ENCODE data around the gene OSBPL10. TPM values are rescaled to one million over a fixed set of nuclear protein-coding genes. Genes with fewer than 3 reads are reported as not detected.
"Not testable (repeated sequence)": the region's sequence is repeated elsewhere in the genome, so short reads cannot be mapped to it uniquely, and the experiment has no call there.

Gene OSBPL10
- total and polyA plus RNA-seq, 9 donors, result 2.5 to 36.6 (median 10.6) TPM

- 82 to 88% (median 88%) methylated on average over 7 of the region's 7 CpGs for WGBS, 3 donors
- intact Hi-C loops (cut with DNase I), result loop anchor here in 2 of 4 donors (5.0 kb wide), 1 partner anchor 121 kb away; no protein-coding TSS in a partner anchor
- TF ChIP-seq POLR2A (IDR thresholded peaks at IDR 0.05) (no peak), CTCF (IDR thresholded peaks at IDR 0.05) (no peak), EP300 (IDR thresholded peaks at IDR 0.05) (no peak)
Measured at GRCh38 chr3:32021155-32021554, 40.1 kb upstream of the OSBPL10 start.

GRCh38 chr3:32018757-32019564 lies 37.9 kb upstream of the OSBPL10 start:
- H3K27ac ChIP-seq, result no peak overlapping the region
- WGBS, 3 donors, result 35 to 49% (median 41%) methylated on average over 5 of the region's 5 CpGs
- TF ChIP-seq POLR2A (IDR thresholded peaks at IDR 0.05), result no peak
- TF ChIP-seq CTCF (IDR thresholded peaks at IDR 0.05), result peak; percentile 12 to 69 (median 64)
- no peak for TF ChIP-seq EP300 (IDR thresholded peaks at IDR 0.05)
- no peaks in the 10 kb centered on the region for H3K27me3 ChIP-seq
- intact Hi-C loops (cut with DNase I), result no loop called here
- H3K9me3 ChIP-seq, result no peaks in the 10 kb centered on the region
- H3K4me1 ChIP-seq (ENCODE audit: insufficient read depth), result no peaks in the 10 kb centered on the region
- H3K4me3 ChIP-seq, result no peak overlapping the region
- DNase-seq, result no peak
- H3K36me3 ChIP-seq, result no peaks in the 10 kb centered on the region

More at GRCh38 chr3:32021155-32021554, 40.1 kb upstream of the OSBPL10 start:
- DNase-seq, result no peak
- Histone ChIP-seq H3K9me3 (no peaks in the 10 kb centered on the region), H3K4me3 (no peak overlapping the region), H3K4me1 (ENCODE audit: insufficient read depth) (no peaks in the 10 kb centered on the region), H3K27ac (no peak overlapping the region), H3K36me3 (no peaks in the 10 kb centered on the region), H3K27me3 (no peaks in the 10 kb centered on the region)

- Histone ChIP-seq H3K4me1 (ENCODE audit: insufficient read depth) (no peaks in the 10 kb centered on the region), H3K27me3 (no peaks in the 10 kb centered on the region), H3K9me3 (no peaks in the 10 kb centered on the region), H3K27ac (no peak overlapping the region), H3K4me3 (no peak overlapping the region), H3K36me3 (no peaks in the 10 kb centered on the region)
- 62 to 67% (median 67%) methylated on average over 3 of the region's 3 CpGs for whole genome bisulfite sequencing, 3 donors
- no peak for TF ChIP-seq EP300 (IDR thresholded peaks at IDR 0.05)
- TF ChIP-seq CTCF (IDR thresholded peaks at IDR 0.05), result no peak
- no peak for TF ChIP-seq POLR2A (IDR thresholded peaks at IDR 0.05)
- intact Hi-C loops (cut with DNase I), result no loop called here
- no peak for DNase-seq
Measured at GRCh38 chr3:32017286-32017685, 36.2 kb upstream of the OSBPL10 start.

- H3K9me3 ChIP-seq; H3K27me3 ChIP-seq; H3K36me3 ChIP-seq; H3K27ac ChIP-seq; H3K4me3 ChIP-seq; H3K4me1 ChIP-seq (ENCODE audit: insufficient read depth); intact Hi-C loops (cut with DNase I); DNase-seq: not testable (repeated sequence)
- WGBS, 3 donors, result 95 to 99% (median 98%) methylated on average over 3 of the region's 3 CpGs
Measured at GRCh38 chr3:32015638-32016037, 34.6 kb upstream of the OSBPL10 start.

GRCh38 chr3:32010699-32011098 lies 29.6 kb upstream of the OSBPL10 start:
- H3K27me3 ChIP-seq; H3K4me1 ChIP-seq (ENCODE audit: insufficient read depth); H3K9me3 ChIP-seq; H3K36me3 ChIP-seq; H3K4me3 ChIP-seq; H3K27ac ChIP-seq; DNase-seq; intact Hi-C loops (cut with DNase I): not testable (repeated sequence)
- 89 to 100% (median 92%) methylated on average over 7 of the region's 7 CpGs for WGBS, 3 donors

Data from ovary (tissue), 9 donors.